ENCODE data around the gene WNT3A. TPM values are rescaled to one million over a fixed set of nuclear protein-coding genes. Genes with fewer than 3 reads are reported as not detected.

Gene WNT3A
- total and polyA plus RNA-seq, 4 donors, result 0.09 to 3.1 (median 1.9) TPM

GRCh38 chr1:228032041-228032440, 25.2 kb downstream of the WNT3A start:
- WGBS, 2 donors, result 84 to 93% methylated on average over 5 of the region's 5 CpGs

GRCh38 chr1:228033376-228033775, 26.6 kb downstream of the WNT3A start:
- Histone ChIP-seq H3K4me1 (ENCODE audit: control insufficient read depth in 5 of 5, insufficient read depth in 5 of 5, low read length in 5 of 5) (peaks cover 0 to 7% (median 0%) of the 10 kb centered on the region in 5 donors), H3K27ac (ENCODE audit: low read depth in 1 of 2, low read length in 1 of 2) (no peak overlapping the region), H3K4me3 (no peak overlapping the region), H3K9ac (ENCODE audit: insufficient read depth in 1 of 2, low read length in 2 of 2) (no peak overlapping the region), H3K27me3 (ENCODE audit: control insufficient read depth in 3 of 3, insufficient read depth in 3 of 3, low read length in 2 of 3) (peaks cover 2 to 7% (median 6%) of the 10 kb centered on the region in 3 donors), H3K9me3 (ENCODE audit: control insufficient read depth in 4 of 4, insufficient read depth in 3 of 4, low read length in 3 of 4) (no peaks in the 10 kb centered on the region), H3K36me3 (ENCODE audit: control insufficient read depth in 4 of 4, insufficient read depth in 4 of 4, low read length in 4 of 4) (no peaks in the 10 kb centered on the region)
- no peak for TF ChIP-seq CTCF (IDR thresholded peaks at IDR 0.05; ENCODE audit: control extremely low read depth, extremely low read depth)
- no peak for ATAC-seq (ENCODE audit: insufficient read depth, low FRiP score)
- WGBS, 2 donors, result 84 to 88% methylated on average over 2 of the region's 2 CpGs
- no peak for DNase-seq

More at GRCh38 chr1:228032041-228032440, 25.2 kb downstream of the WNT3A start:
- no peak overlapping the region for H3K9ac ChIP-seq (ENCODE audit: insufficient read depth in 1 of 2, low read length in 2 of 2)
- H3K27ac ChIP-seq (ENCODE audit: low read depth in 1 of 2, low read length in 1 of 2), result no peak overlapping the region
- no peak for TF ChIP-seq CTCF (IDR thresholded peaks at IDR 0.05; ENCODE audit: control extremely low read depth, extremely low read depth)
- ATAC-seq (ENCODE audit: insufficient read depth, low FRiP score), result no peak
- H3K4me3 ChIP-seq, result no peak overlapping the region
- no peaks in the 10 kb centered on the region for H3K36me3 ChIP-seq (ENCODE audit: control insufficient read depth in 4 of 4, insufficient read depth in 4 of 4, low read length in 4 of 4)
- H3K9me3 ChIP-seq (ENCODE audit: control insufficient read depth in 4 of 4, insufficient read depth in 3 of 4, low read length in 3 of 4), result no peaks in the 10 kb centered on the region
- H3K27me3 ChIP-seq (ENCODE audit: control insufficient read depth in 3 of 3, insufficient read depth in 3 of 3, low read length in 2 of 3), result peaks cover 0 to 5% (median 3%) of the 10 kb centered on the region in 3 donors
- peaks cover 0 to 6% (median 0%) of the 10 kb centered on the region in 5 donors for H3K4me1 ChIP-seq (ENCODE audit: control insufficient read depth in 5 of 5, insufficient read depth in 5 of 5, low read length in 5 of 5)
- DNase-seq, result no peak

GRCh38 chr1:228034954-228035837, 28.4 kb downstream of the WNT3A start:
- Histone ChIP-seq H3K36me3 (ENCODE audit: control insufficient read depth in 4 of 4, insufficient read depth in 4 of 4, low read length in 4 of 4) (no peaks in the 10 kb centered on the region), H3K27me3 (ENCODE audit: control insufficient read depth in 3 of 3, insufficient read depth in 3 of 3, low read length in 2 of 3) (peaks cover 6 to 11% (median 7%) of the 10 kb centered on the region in 3 donors), H3K9ac (ENCODE audit: insufficient read depth in 1 of 2, low read length in 2 of 2) (no peak overlapping the region), H3K4me1 (ENCODE audit: control insufficient read depth in 5 of 5, insufficient read depth in 5 of 5, low read length in 5 of 5) (peaks cover 0 to 7% (median 0%) of the 10 kb centered on the region in 5 donors), H3K9me3 (ENCODE audit: control insufficient read depth in 4 of 4, insufficient read depth in 3 of 4, low read length in 3 of 4) (no peaks in the 10 kb centered on the region), H3K27ac (ENCODE audit: low read depth in 1 of 2, low read length in 1 of 2) (no peak overlapping the region), H3K4me3 (no peak overlapping the region)
- DNase-seq (no peak), ATAC-seq (ENCODE audit: insufficient read depth, low FRiP score) (no peak)
- WGBS, 2 donors, result 83% methylated on average over 16 of the region's 16 CpGs
- no peak for TF ChIP-seq CTCF (IDR thresholded peaks at IDR 0.05; ENCODE audit: control extremely low read depth, extremely low read depth)

Data from lung (tissue), 12 donors.